SU-DHL-6 (cell line): ENCODE data around the gene CDCA7.

Experiments used
- H2AFZ ChIP-seq: fragments of 200-600 bp; sonication (generic); 2 replicates; pipeline ENCODE4 v1.6.1; 2014; ENCODE audit warnings: low read depth, mild to moderate bottlenecking, moderate library complexity, mixed read lengths, antibody characterized with exemption, low read length; ENCODE audit not compliant: severe bottlenecking
- H3F3A ChIP-seq: fragments of 200-600 bp; shearing (Covaris generic); 2 replicates; pipeline ENCODE4 v1.6.0; 2016; ENCODE audit warnings: antibody characterized with exemption, mild to moderate bottlenecking; ENCODE audit not compliant: insufficient read depth
- H3K27ac ChIP-seq: fragments of 200-600 bp; sonication (generic); 2 replicates; pipeline ENCODE4 v1.5.1; 2016; ENCODE audit warnings: low read depth, mild to moderate bottlenecking, low read length, moderate library complexity, mixed read lengths
- H3K27me3 ChIP-seq: fragments of 200-600 bp; sonication (generic), shearing (Covaris generic); 2 replicates; pipeline ENCODE4 v1.6.0; 2014; ENCODE audit warnings: mild to moderate bottlenecking, low read length
- H3K36me3 ChIP-seq: fragments of 200-600 bp; sonication (generic); 2 replicates; pipeline ENCODE4 v1.6.1; 2014; ENCODE audit warnings: mild to moderate bottlenecking, low read length, mixed read lengths
- H3K4me2 ChIP-seq: fragments of 300-600, 200-600 bp; shearing (Covaris generic), sonication (generic); 2 replicates; pipeline ENCODE4 v1.6.0; 2014; ENCODE audit warnings: low read length, low read depth, mild to moderate bottlenecking; ENCODE audit not compliant: poor library complexity, severe bottlenecking
- H3K4me3 ChIP-seq: fragments of 200-600 bp; sonication (generic); 2 replicates; pipeline ENCODE4 v1.5.1; 2014; ENCODE audit warnings: antibody characterized with exemption, low read length, mild to moderate bottlenecking, mixed read lengths; ENCODE audit not compliant: insufficient read depth, poor library complexity, severe bottlenecking
- H3K79me2 ChIP-seq: fragments of 200-600 bp; sonication (generic); 2 replicates; pipeline ENCODE4 v1.6.1; 2014; ENCODE audit warnings: mild to moderate bottlenecking, low read length, moderate library complexity; ENCODE audit not compliant: insufficient read depth
- H3K9ac ChIP-seq: fragments of 200-600 bp; sonication (generic); 2 replicates; pipeline ENCODE4 v1.7.0; 2014; ENCODE audit warnings: mild to moderate bottlenecking, low read length
- H3K9me2 ChIP-seq: fragments of 200-600 bp; sonication (generic); replicated peaks from 2 replicates; pipeline ENCODE4 v1.6.1; 2014; ENCODE audit warnings: low read length; ENCODE audit not compliant: insufficient read depth
- H3K9me3 ChIP-seq: fragments of 200-600 bp; sonication (generic); 2 replicates; pipeline ENCODE4 v1.6.1; 2014; ENCODE audit warnings: low read length, mixed read lengths; ENCODE audit not compliant: insufficient read depth
- H4K20me1 ChIP-seq: fragments of 200-600 bp; sonication (generic); 2 replicates; pipeline ENCODE4 v1.6.1; 2014; ENCODE audit warnings: low read depth, mild to moderate bottlenecking, antibody characterized with exemption, low read length, moderate library complexity, mixed read lengths
- EZH2phosphoT487 ChIP-seq: fragments of 200-600 bp; sonication (generic), shearing (Covaris generic); conservative IDR thresholded peaks from 2 replicates; pipeline ENCODE4 v1.6.1; 2018; ENCODE audit warnings: mild to moderate bottlenecking, antibody characterized with exemption, low read length, moderate library complexity, mixed read lengths
- TF ChIP-seq, protein P1 (sequence below): fragments of 200-600 bp; sonication (generic); IDR thresholded peaks from one replicate; pipeline ENCODE4 v1.5.1; 2017; ENCODE audit warnings: antibody characterized with exemption, mild to moderate bottlenecking, low read length, moderate library complexity; ENCODE audit not compliant: insufficient read depth, poor library complexity, severe bottlenecking

CDCA7 gene

DNA sequence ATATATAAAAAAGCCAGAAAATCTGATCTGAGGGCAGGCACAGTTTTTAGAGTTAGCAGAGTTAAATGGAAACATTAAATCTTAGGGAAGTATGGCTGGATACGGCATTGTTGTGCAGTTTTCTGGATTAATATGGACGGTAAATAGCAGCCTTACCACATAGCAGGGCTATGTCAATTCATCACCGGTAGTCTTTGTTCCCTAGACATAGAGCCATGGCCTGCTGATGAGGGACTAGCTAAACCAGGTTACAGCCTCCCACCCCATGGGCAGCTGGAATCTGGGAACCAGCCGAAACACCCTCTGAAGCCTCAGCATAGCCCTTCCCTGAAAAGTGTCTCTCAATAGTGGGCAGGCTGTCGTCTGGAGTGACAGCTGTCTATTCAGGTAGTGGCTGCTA, 32.4 kb downstream of the CDCA7 start:
- no peak overlapping the region for H2AFZ ChIP-seq
- no peak overlapping the region for H3K4me2 ChIP-seq
- H3K9ac ChIP-seq = no peak overlapping the region
- H3K9me3 ChIP-seq = no peaks in the 10 kb centered on the region
- no peaks in the 10 kb centered on the region for H3K79me2 ChIP-seq
- H3F3A ChIP-seq = no peaks in the 10 kb centered on the region
- TF ChIP-seq EZH2phosphoT487 = no peak
- TF ChIP-seq, protein P1, sequence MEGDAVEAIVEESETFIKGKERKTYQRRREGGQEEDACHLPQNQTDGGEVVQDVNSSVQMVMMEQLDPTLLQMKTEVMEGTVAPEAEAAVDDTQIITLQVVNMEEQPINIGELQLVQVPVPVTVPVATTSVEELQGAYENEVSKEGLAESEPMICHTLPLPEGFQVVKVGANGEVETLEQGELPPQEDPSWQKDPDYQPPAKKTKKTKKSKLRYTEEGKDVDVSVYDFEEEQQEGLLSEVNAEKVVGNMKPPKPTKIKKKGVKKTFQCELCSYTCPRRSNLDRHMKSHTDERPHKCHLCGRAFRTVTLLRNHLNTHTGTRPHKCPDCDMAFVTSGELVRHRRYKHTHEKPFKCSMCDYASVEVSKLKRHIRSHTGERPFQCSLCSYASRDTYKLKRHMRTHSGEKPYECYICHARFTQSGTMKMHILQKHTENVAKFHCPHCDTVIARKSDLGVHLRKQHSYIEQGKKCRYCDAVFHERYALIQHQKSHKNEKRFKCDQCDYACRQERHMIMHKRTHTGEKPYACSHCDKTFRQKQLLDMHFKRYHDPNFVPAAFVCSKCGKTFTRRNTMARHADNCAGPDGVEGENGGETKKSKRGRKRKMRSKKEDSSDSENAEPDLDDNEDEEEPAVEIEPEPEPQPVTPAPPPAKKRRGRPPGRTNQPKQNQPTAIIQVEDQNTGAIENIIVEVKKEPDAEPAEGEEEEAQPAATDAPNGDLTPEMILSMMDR = no peak
- no peaks in the 10 kb centered on the region for H3K36me3 ChIP-seq
- no peaks in the 10 kb centered on the region for H3K9me2 ChIP-seq
- H3K27me3 ChIP-seq = no peaks in the 10 kb centered on the region
- H3K27ac ChIP-seq = no peak overlapping the region
- H3K4me3 ChIP-seq = no peak overlapping the region
- H4K20me1 ChIP-seq = no peaks in the 10 kb centered on the region; the same call in 1 of the 2 replicates

DNA sequence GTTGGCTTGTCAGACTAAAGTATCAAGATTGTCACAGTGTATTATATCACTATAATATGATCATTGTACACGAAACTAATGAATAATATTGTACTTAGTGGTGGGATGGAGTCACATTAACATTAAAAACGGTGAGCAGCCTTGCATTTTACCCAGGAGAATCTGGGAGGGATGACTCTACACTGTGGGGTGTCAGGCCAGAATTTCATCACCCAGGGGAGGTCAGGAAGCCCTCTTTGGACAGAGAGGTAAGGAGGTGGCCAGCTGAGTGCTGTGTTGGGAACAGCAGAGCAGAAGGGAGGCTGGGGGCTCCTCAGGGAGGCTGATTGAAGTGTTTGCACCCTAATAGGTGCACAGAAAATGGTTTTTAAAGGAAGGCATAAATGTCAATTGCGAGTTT, 33.0 kb downstream of the CDCA7 start:
- Histone ChIP-seq H3K36me3 (no peaks in the 10 kb centered on the region), H3K9me3 (no peaks in the 10 kb centered on the region), H3K9ac (no peak overlapping the region), H3K27ac (no peak overlapping the region), H2AFZ (no peak overlapping the region), H4K20me1 (no peaks in the 10 kb centered on the region; the same call in 1 of the 2 replicates), H3K79me2 (no peaks in the 10 kb centered on the region), H3F3A (no peaks in the 10 kb centered on the region), H3K9me2 (no peaks in the 10 kb centered on the region), H3K4me2 (no peak overlapping the region), H3K4me3 (no peak overlapping the region), H3K27me3 (no peaks in the 10 kb centered on the region)
- TF ChIP-seq EZH2phosphoT487 = no peak

DNA sequence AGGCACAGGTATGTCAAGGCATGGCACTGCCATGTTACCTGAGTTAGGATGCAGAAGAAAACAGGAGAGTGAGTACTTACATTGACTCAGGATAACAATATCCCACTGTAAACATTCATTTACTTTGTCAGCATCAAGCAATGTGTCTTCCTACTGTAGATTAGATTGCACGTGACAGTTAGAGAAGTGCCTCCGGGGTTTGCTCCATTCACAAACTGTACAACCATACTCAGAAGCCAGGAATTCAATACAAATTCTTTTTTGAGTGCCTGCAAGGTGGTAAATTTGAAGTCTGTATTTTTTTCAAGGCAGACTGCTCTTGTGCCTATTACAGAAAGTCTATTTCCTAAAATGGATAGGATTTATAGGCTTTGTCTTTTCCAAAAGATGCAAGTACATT, 34.1 kb downstream of the CDCA7 start:
- Histone ChIP-seq H2AFZ (no peak overlapping the region), H3K79me2 (no peaks in the 10 kb centered on the region), H3K36me3 (no peaks in the 10 kb centered on the region), H3K9ac (no peak overlapping the region), H4K20me1 (no peaks in the 10 kb centered on the region; the same call in 1 of the 2 replicates), H3K4me2 (no peak overlapping the region), H3K9me3 (no peaks in the 10 kb centered on the region), H3K9me2 (no peaks in the 10 kb centered on the region), H3K4me3 (no peak overlapping the region), H3K27me3 (no peaks in the 10 kb centered on the region), H3F3A (no peaks in the 10 kb centered on the region), H3K27ac (no peak overlapping the region)
- TF ChIP-seq, protein P1 = no peak
- no peak for TF ChIP-seq EZH2phosphoT487

DNA sequence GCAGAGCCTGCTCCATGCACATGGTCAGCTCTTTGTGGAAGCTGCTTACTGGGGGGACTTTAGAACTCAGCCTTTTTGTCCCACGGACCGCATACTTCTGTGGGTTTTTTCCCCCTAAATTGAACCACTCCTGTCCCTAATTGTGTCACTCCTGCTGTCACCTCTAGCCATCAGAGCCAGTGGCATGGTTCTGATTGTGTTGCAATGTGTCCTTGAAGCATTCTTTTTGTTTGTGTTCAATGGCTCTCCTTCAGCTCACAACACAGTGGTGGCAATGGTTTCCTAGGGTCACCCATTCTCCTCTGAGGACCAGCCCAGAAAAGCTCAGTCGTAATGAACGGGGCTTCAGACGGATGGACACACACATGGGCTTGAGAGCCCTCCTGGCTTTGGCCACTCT, 35.4 kb downstream of the CDCA7 start:
- H3F3A ChIP-seq = no peaks in the 10 kb centered on the region
- no peaks in the 10 kb centered on the region for H3K9me3 ChIP-seq
- no peaks in the 10 kb centered on the region for H3K36me3 ChIP-seq
- no peak overlapping the region for H3K9ac ChIP-seq
- no peaks in the 10 kb centered on the region for H3K27me3 ChIP-seq
- no peaks in the 10 kb centered on the region for H3K79me2 ChIP-seq
- no peaks in the 10 kb centered on the region; the same call in 1 of the 2 replicates for H4K20me1 ChIP-seq
- H3K27ac ChIP-seq = no peak overlapping the region
- no peak overlapping the region for H2AFZ ChIP-seq
- no peak overlapping the region for H3K4me3 ChIP-seq
- H3K9me2 ChIP-seq = no peaks in the 10 kb centered on the region
- no peak for TF ChIP-seq EZH2phosphoT487
- TF ChIP-seq, protein P1 = no peak
- no peak overlapping the region for H3K4me2 ChIP-seq
